ENCODE results near the gene CUEDC1.

DNA sequence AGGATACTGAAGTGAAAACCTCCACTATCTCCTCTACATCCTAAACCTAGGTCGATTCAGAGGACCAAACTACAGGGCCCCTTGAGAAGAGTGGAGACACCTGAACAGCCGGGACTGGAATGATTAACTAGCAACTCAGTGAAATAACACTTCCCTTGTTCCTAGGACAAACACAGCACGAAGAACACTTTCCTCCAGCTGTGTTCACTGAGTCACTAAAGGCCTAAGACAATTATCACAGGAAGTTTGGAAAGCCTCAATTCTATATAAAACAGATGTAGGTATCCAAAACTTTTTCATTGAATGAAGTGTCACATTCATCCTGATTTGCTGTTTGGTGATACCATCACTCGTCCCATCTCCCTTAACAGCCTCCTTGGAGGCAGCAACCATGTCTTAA lies 15.5 kb upstream of the CUEDC1 start:
- TF ChIP-seq MAFK (IDR thresholded peaks at IDR 0.05; ENCODE audit: low read depth, low read length) (no peak), CEBPB (IDR thresholded peaks at IDR 0.05; ENCODE audit: low read depth, low read length) (no peak), CTCF (conservative IDR thresholded peaks at IDR 0.05; ENCODE audit: low read depth, low read length) (no peak), RAD21 (IDR thresholded peaks at IDR 0.05; ENCODE audit: low read length) (no peak), ELK1 (IDR thresholded peaks at IDR 0.05; ENCODE audit: borderline replicate concordance, low read depth, low read length) (no peak), RFX5 (IDR thresholded peaks at IDR 0.05; ENCODE audit: low read depth, low read length) (no peak), POLR2A (IDR thresholded peaks at IDR 0.05; ENCODE audit: low read depth, low read length) (no peak), FOS (IDR thresholded peaks at IDR 0.05; ENCODE audit: low read depth, low read length) (no peak), CHD1 (IDR thresholded peaks at IDR 0.05; ENCODE audit: low read depth, low read length) (no peak)
- TF ChIP-seq, protein P1, sequence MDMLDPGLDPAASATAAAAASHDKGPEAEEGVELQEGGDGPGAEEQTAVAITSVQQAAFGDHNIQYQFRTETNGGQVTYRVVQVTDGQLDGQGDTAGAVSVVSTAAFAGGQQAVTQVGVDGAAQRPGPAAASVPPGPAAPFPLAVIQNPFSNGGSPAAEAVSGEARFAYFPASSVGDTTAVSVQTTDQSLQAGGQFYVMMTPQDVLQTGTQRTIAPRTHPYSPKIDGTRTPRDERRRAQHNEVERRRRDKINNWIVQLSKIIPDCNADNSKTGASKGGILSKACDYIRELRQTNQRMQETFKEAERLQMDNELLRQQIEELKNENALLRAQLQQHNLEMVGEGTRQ (IDR thresholded peaks at IDR 0.05; ENCODE audit: low read depth, low read length), result no peak

Data from IMR-90 (cell line).